Neural cell (in vitro differentiated cells): ENCODE results near the gene NGF. TPM values are rescaled to one million over a fixed set of nuclear protein-coding genes. Genes with fewer than 3 reads are reported as not detected.

Source experiments
- H2AFZ ChIP-seq: fragments of 200-600, 300-800 bp; sonication (generic), shearing (Covaris generic); 2 replicates; pipeline ENCODE4 v1.6.0; 2014; ENCODE audit warnings: low read depth, mild to moderate bottlenecking, antibody characterized with exemption, low read length, moderate library complexity
- H3F3A ChIP-seq: fragments of 200-600 bp; shearing (Covaris generic); 2 replicates; pipeline ENCODE4 v1.6.1; 2016; ENCODE audit warnings: mild to moderate bottlenecking, moderate library complexity, mixed read lengths, antibody characterized with exemption, low read length; ENCODE audit not compliant: insufficient read depth, poor library complexity, severe bottlenecking
- H3K27ac ChIP-seq: fragments of 200-600, 300-800 bp; sonication (generic), shearing (Covaris generic); 2 replicates; pipeline ENCODE4 v1.5.1; 2014; ENCODE audit warnings: mild to moderate bottlenecking, low read length, moderate library complexity
- H3K27me3 ChIP-seq: fragments of 300-800, 200-600 bp; sonication (generic), shearing (Covaris generic); 2 replicates; pipeline ENCODE4 v1.6.0; 2014; ENCODE audit warnings: mild to moderate bottlenecking, low read depth, low read length, moderate library complexity; ENCODE audit not compliant: insufficient read depth
- H3K36me3 ChIP-seq: fragments of 300-800, 200-600 bp; sonication (generic), shearing (Covaris generic); 2 replicates; pipeline ENCODE4 v1.5.1; 2014; ENCODE audit warnings: mild to moderate bottlenecking, antibody characterized with exemption, low read length, moderate library complexity; ENCODE audit not compliant: insufficient read depth
- H3K4me2 ChIP-seq: fragments of 300-800, 200-600 bp; sonication (generic), shearing (Covaris generic); 2 replicates; pipeline ENCODE4 v1.6.0; 2014; ENCODE audit warnings: mild to moderate bottlenecking, low read length
- H3K4me3 ChIP-seq: fragments of 300-800, 200-600 bp; sonication (generic), shearing (Covaris generic); 2 replicates; pipeline ENCODE4 v1.5.1; 2014; ENCODE audit warnings: mild to moderate bottlenecking, low read length, moderate library complexity
- H3K79me2 ChIP-seq: fragments of 200-600 bp; shearing (Covaris generic); replicated peaks from 2 replicates; pipeline ENCODE4 v1.6.0; 2014; ENCODE audit warnings: mild to moderate bottlenecking, low read length, moderate library complexity; ENCODE audit not compliant: insufficient read depth
- H3K9ac ChIP-seq: fragments of 300-800, 200-600 bp; sonication (generic), shearing (Covaris generic); 2 replicates; pipeline ENCODE4 v1.6.1; 2016; ENCODE audit warnings: mild to moderate bottlenecking, low read length, mixed read lengths
- H3K9me2 ChIP-seq: fragments of 200-600 bp; shearing (Covaris generic); 2 replicates; pipeline ENCODE4 v1.6.1; 2016; ENCODE audit warnings: mild to moderate bottlenecking, low read length, mixed read lengths; ENCODE audit not compliant: insufficient read depth
- H3K9me3 ChIP-seq: fragments of 200-600, 300-800 bp; sonication (generic), shearing (Covaris generic); 2 replicates; pipeline ENCODE4 v1.6.1; 2016; ENCODE audit warnings: mild to moderate bottlenecking, mixed run types, low read length, moderate library complexity, mixed read lengths
- H4K20me1 ChIP-seq: fragments of 200-600 bp; shearing (Covaris generic); 2 replicates; pipeline ENCODE4 v1.6.1; 2016; ENCODE audit warnings: mild to moderate bottlenecking, mixed run types; ENCODE audit not compliant: insufficient read depth
- CTCF ChIP-seq: fragments of 450-650 bp; IDR thresholded peaks from 2 replicates; pipeline ENCODE4 v1.5.1; 2014; ENCODE audit warnings: antibody characterized with exemption, mild to moderate bottlenecking, moderate library complexity; ENCODE audit not compliant: poor library complexity, severe bottlenecking
- EP300 ChIP-seq: fragments of 450-650 bp; conservative IDR thresholded peaks from 2 replicates; pipeline ENCODE4 v1.6.1; 2014; ENCODE audit warnings: antibody characterized with exemption, mild to moderate bottlenecking, moderate library complexity; ENCODE audit not compliant: poor library complexity, severe bottlenecking
- EZH2 ChIP-seq: fragments of 200-600, 300-800 bp; shearing (Covaris generic), sonication (generic); IDR thresholded peaks from 2 replicates; pipeline ENCODE4 v1.6.1; 2014; ENCODE audit warnings: antibody characterized with exemption, low read length, borderline replicate concordance, mild to moderate bottlenecking; ENCODE audit not compliant: insufficient read depth, poor library complexity, severe bottlenecking
- MXI1 ChIP-seq: fragments of 450-650 bp; conservative IDR thresholded peaks from 2 replicates; pipeline ENCODE4 v1.6.1; 2014; ENCODE audit warnings: antibody characterized with exemption, mild to moderate bottlenecking; ENCODE audit not compliant: poor library complexity, severe bottlenecking
- POLR2AphosphoS5 ChIP-seq: IDR thresholded peaks from 2 replicates; pipeline ENCODE4 v1.6.1; 2012
- RAD21 ChIP-seq: fragments of 450-650 bp; conservative IDR thresholded peaks from 2 replicates; pipeline ENCODE4 v1.6.1; 2014; ENCODE audit warnings: antibody characterized with exemption, mild to moderate bottlenecking, moderate library complexity
- REST ChIP-seq: IDR thresholded peaks from 2 replicates; pipeline ENCODE4 v1.6.1; 2012; ENCODE audit warnings: borderline replicate concordance
- SMC3 ChIP-seq: fragments of 450-650 bp; conservative IDR thresholded peaks from 2 replicates; pipeline ENCODE4 v1.6.1; 2014; ENCODE audit warnings: antibody characterized with exemption, mild to moderate bottlenecking, moderate library complexity; ENCODE audit not compliant: poor library complexity
- TAF1 ChIP-seq: IDR thresholded peaks from 2 replicates; pipeline ENCODE4 v1.6.1; 2012; ENCODE audit warnings: low read depth
- polyA plus RNA-seq: library from polyadenylated mRNA; depleted of rRNA; stranded (reverse); fragments of >200 nt; gene quantifications from 2 replicates; pipeline ENCODE4 v1.2.3, GENCODE V29; 2014

The NGF gene
- polyA plus RNA-seq, 1 donor from 2014 or later = not detected

DNA sequence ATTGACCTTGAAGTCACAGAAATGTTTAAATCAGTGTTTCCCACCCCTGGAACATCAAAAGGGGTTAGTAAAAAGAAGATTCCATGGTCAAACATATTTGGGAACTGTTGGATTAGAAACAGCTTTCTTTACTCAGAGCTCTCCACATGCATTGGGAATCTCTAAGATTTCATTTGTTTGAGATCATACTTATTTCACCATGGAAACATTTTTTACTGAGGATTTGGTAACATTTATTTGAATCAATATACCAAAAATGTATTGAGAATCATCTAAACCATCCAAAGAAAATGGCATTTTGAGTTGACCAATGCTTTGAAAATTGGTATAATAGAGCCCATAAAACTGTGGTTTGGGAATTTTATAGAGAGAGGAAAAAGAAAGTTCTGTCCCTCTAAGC, 25.3 kb downstream of the NGF start:
- no peak overlapping the region for H3K4me2 ChIP-seq
- no peak overlapping the region for H2AFZ ChIP-seq

DNA sequence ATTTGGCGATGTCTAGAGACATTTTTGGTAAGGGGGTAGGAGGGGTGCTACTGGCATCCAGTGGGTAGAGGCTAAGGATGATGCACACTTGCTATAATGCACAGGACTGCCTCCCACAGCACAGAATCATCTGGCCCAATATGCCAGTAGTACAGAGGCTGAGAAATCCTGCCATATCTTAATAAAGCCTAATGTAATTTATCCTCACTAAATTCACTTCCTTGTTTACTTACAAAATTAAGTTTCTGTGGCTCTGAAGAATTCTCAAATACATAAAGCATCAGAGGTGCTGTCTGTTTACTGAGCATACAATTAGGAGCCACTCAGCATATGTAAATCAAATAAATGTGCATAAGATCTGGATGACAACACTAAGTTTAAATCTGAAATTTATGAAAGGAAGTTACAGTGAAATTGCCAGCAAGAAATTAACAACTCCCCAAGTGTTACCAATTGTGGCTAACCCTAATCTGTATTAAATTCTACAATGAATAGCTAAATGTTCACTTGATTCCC, 26.5 kb downstream of the NGF start:
- Histone ChIP-seq H2AFZ (no peak overlapping the region), H3K27me3 (no peaks in the 10 kb centered on the region), H4K20me1 (no peaks in the 10 kb centered on the region), H3K4me2 (no peak overlapping the region), H3K9ac (no peak overlapping the region), H3K9me2 (no peaks in the 10 kb centered on the region), H3K4me3 (no peak overlapping the region), H3K9me3 (no peaks in the 10 kb centered on the region), H3F3A (no peaks in the 10 kb centered on the region), H3K36me3 (no peaks in the 10 kb centered on the region), H3K79me2 (no peaks in the 10 kb centered on the region), H3K27ac (no peak overlapping the region)
- no peak for TF ChIP-seq EP300
- TF ChIP-seq RAD21 = no peak
- TF ChIP-seq REST = no peak

More for the DNA sequence above, 25.3 kb downstream of the NGF start:
- no peaks in the 10 kb centered on the region for H3K36me3 ChIP-seq
- H3F3A ChIP-seq = no peaks in the 10 kb centered on the region
- no peak overlapping the region for H3K9ac ChIP-seq
- H3K27me3 ChIP-seq = no peaks in the 10 kb centered on the region
- no peak overlapping the region for H3K4me3 ChIP-seq
- H3K9me2 ChIP-seq = no peaks in the 10 kb centered on the region
- TF ChIP-seq RAD21 (no peak), SMC3 (no peak), CTCF (no peak), TAF1 (no peak), POLR2AphosphoS5 (no peak), EZH2 (no peak), MXI1 (no peak), REST (no peak), EP300 (no peak)
- no peaks in the 10 kb centered on the region for H3K9me3 ChIP-seq
- H4K20me1 ChIP-seq = no peaks in the 10 kb centered on the region
- H3K79me2 ChIP-seq = no peaks in the 10 kb centered on the region
- H3K27ac ChIP-seq = no peak overlapping the region
